ENCODE measurements around the gene KLHL1. TPM values are rescaled to one million over a fixed set of nuclear protein-coding genes. Genes with fewer than 3 reads are reported as not detected.

Gene KLHL1
- total RNA-seq, 4 donors from 2014 or later: not detected

DNA sequence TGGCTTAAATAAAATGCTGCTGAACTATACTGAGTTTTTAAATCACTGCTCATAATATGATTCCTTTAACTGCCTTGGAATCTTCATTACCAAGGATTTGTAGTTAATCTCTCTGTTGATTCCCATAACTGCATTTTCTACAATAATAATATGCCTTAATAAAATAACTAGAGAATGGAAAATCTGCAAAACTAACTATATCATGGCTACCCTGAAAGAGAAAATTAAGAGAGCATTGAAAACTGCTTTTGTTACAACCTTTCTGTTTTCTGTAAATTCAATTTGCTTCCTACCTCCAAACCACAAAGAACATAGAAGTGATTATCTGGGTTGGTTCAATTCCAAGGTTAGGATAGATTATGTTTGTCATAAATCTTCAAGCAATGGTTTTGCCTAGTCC, 203.5 kb downstream of the KLHL1 start:
- Histone ChIP-seq H3K9me3 (no peaks in the 10 kb centered on the region), H3K4me1 (no peaks in the 10 kb centered on the region), H3K27me3 (no peaks in the 10 kb centered on the region), H3K36me3 (no peaks in the 10 kb centered on the region), H3K27ac (no peak overlapping the region), H3K4me3 (no peak overlapping the region)
- TF ChIP-seq, protein P1, sequence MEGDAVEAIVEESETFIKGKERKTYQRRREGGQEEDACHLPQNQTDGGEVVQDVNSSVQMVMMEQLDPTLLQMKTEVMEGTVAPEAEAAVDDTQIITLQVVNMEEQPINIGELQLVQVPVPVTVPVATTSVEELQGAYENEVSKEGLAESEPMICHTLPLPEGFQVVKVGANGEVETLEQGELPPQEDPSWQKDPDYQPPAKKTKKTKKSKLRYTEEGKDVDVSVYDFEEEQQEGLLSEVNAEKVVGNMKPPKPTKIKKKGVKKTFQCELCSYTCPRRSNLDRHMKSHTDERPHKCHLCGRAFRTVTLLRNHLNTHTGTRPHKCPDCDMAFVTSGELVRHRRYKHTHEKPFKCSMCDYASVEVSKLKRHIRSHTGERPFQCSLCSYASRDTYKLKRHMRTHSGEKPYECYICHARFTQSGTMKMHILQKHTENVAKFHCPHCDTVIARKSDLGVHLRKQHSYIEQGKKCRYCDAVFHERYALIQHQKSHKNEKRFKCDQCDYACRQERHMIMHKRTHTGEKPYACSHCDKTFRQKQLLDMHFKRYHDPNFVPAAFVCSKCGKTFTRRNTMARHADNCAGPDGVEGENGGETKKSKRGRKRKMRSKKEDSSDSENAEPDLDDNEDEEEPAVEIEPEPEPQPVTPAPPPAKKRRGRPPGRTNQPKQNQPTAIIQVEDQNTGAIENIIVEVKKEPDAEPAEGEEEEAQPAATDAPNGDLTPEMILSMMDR (IDR thresholded peaks at IDR 0.05): no peak
- DNase-seq: no peak

DNA sequence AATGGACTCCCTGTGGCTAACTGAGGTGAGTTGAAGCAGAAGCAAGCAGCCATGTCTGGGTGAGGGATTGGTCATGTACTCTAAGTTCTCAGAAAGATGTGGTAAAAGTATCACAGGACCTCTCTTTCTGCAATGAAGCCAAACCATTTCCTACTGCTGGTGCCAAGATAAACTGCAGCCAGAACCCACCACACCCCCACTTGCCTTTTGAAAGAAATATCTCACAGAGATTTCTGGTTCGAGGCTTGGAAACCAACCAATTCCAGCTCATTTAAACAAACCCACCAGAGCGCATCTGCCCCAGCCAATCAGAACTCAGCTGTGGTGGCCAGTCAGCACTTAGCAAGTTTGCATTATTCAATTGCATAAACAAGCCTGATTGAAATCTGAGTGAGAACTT, 205.2 kb downstream of the KLHL1 start:
- no peak for DNase-seq
- H3K9me3 ChIP-seq: no peaks in the 10 kb centered on the region
- H3K27me3 ChIP-seq: no peaks in the 10 kb centered on the region
- no peaks in the 10 kb centered on the region for H3K4me1 ChIP-seq
- TF ChIP-seq POLR2A (IDR thresholded peaks at IDR 0.05): no peak
- TF ChIP-seq, protein P1 (IDR thresholded peaks at IDR 0.05): no peak
- no peak overlapping the region for H3K4me3 ChIP-seq
- H3K36me3 ChIP-seq: no peaks in the 10 kb centered on the region
- H3K27ac ChIP-seq: no peak overlapping the region

DNA sequence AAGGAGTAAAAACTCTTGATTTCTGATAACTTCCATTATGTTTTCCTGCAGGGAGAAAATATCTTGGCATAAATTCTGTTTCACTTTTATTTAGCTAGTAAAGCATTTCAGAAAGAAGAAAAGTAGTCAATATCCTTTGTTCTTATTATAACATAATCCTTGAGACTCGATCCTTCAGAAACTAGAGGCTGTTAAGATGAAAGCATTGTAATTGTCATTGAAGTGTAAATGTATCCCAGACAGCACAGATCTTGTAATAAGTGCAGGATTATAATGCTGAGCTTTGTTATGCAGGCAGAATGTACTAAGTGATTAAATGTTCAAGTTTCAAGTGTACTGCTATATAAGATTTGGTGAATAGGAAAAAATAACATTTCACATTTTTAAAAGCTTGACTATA, 225.8 kb downstream of the KLHL1 start:
- Histone ChIP-seq H3K36me3 (no peaks in the 10 kb centered on the region), H3K27me3 (no peaks in the 10 kb centered on the region), H3K9me3 (no peaks in the 10 kb centered on the region), H3K27ac (no peak overlapping the region), H3K4me1 (no peaks in the 10 kb centered on the region), H3K4me3 (no peak overlapping the region)
- TF ChIP-seq, protein P1 (IDR thresholded peaks at IDR 0.05): no peak
- TF ChIP-seq POLR2A (IDR thresholded peaks at IDR 0.05): no peak
- no peak for DNase-seq

DNA sequence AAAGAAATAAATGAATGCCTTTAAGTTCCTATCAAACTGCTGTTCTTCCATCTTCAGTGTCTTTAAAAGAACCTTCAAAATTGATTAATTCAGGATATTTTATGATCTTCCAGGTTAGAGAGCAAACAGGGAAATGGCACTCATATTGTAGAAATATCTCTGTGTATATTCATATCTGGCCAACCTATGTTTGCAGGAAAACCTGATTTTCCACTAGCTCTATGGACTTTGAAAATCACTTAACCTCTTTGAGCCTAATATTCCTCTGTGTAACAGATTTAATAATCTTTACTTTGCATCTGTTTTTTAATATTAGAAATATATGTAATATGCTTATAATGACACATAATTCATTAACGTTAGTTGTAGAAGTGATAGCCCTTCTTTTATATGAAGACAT, 228.3 kb downstream of the KLHL1 start:
- no peak for TF ChIP-seq POLR2A (IDR thresholded peaks at IDR 0.05)
- TF ChIP-seq, protein P1 (IDR thresholded peaks at IDR 0.05): no peak
- H3K27me3 ChIP-seq: no peaks in the 10 kb centered on the region
- H3K27ac ChIP-seq: no peak overlapping the region
- no peak overlapping the region for H3K4me3 ChIP-seq
- no peak for DNase-seq
- no peaks in the 10 kb centered on the region for H3K36me3 ChIP-seq
- no peaks in the 10 kb centered on the region for H3K9me3 ChIP-seq
- no peaks in the 10 kb centered on the region for H3K4me1 ChIP-seq

DNA sequence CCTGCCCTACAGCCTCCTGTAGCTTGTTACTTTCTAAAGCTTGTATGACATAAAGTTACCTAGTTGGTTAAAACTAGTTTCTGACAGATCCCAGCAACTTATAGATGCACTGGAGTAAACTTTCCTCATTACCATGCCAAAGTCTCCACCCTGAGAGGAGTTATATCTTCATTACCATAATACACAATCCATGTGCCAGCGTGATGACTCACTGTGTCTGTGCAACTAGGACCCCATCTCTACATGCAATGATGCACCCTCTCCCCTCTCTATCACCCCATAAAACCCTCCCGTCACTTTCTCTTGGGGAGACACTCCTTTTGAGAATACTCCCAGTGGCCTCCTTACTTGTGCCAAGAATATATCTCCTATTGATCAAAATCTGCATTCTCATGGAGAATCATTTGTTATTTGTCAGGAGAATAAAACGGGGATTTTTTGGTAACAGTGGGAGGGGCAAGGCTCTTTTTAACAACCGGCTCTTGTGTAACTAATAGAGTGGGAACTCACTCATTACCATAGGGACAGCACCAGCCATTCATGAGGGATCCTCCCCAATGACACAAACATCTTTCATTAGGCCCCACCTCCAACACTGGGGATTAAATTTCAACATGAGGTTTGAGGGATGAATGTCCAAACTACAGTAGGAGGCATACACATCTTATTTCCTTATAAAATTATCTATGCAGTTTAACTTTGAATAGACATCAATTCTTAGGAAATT, 235.8 kb downstream of the KLHL1 start:
- Histone ChIP-seq H3K4me1 (no peaks in the 10 kb centered on the region), H3K36me3 (no peaks in the 10 kb centered on the region), H3K4me3 (no peak overlapping the region), H3K27me3 (no peaks in the 10 kb centered on the region), H3K27ac (no peak overlapping the region), H3K9me3 (no peaks in the 10 kb centered on the region)
- DNase-seq: no peak
- no peak for TF ChIP-seq POLR2A (IDR thresholded peaks at IDR 0.05)

DNA sequence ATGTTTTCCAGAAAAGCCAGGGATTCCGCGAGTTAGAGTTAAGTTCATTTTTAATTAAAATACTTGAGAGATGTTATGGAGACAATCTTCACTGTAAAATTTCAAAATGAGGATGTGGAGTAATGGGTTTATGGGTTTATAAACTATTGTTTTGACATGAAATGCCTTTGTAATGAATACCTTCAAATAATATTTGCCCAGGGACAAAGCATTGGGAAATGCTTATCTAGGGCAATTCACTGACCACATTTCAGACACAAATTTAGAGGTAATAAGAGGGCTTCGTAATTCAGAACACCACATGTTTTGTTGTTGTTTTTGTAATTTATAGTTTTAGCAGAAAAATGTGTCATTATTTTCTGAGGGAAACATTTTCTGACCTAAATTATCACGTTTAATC, 241.7 kb downstream of the KLHL1 start:
- Histone ChIP-seq H3K4me1 (no peaks in the 10 kb centered on the region), H3K9me3 (no peaks in the 10 kb centered on the region), H3K27ac (no peak overlapping the region), H3K27me3 (no peaks in the 10 kb centered on the region), H3K4me3 (no peak overlapping the region), H3K36me3 (no peaks in the 10 kb centered on the region)
- no peak for TF ChIP-seq POLR2A (IDR thresholded peaks at IDR 0.05)
- TF ChIP-seq, protein P1 (IDR thresholded peaks at IDR 0.05): no peak
- DNase-seq: no peak

Measured in Peyer's patch (tissue), 4 donors.